Central memory CD4-positive, alpha-beta T cell (primary cell): Measurements from ENCODE around the gene PRPSAP2.

Source experiments
- DNase-seq: peaks from one replicate; pipeline ENCODE4 v3.0.0; 2022

Gene PRPSAP2

DNA sequence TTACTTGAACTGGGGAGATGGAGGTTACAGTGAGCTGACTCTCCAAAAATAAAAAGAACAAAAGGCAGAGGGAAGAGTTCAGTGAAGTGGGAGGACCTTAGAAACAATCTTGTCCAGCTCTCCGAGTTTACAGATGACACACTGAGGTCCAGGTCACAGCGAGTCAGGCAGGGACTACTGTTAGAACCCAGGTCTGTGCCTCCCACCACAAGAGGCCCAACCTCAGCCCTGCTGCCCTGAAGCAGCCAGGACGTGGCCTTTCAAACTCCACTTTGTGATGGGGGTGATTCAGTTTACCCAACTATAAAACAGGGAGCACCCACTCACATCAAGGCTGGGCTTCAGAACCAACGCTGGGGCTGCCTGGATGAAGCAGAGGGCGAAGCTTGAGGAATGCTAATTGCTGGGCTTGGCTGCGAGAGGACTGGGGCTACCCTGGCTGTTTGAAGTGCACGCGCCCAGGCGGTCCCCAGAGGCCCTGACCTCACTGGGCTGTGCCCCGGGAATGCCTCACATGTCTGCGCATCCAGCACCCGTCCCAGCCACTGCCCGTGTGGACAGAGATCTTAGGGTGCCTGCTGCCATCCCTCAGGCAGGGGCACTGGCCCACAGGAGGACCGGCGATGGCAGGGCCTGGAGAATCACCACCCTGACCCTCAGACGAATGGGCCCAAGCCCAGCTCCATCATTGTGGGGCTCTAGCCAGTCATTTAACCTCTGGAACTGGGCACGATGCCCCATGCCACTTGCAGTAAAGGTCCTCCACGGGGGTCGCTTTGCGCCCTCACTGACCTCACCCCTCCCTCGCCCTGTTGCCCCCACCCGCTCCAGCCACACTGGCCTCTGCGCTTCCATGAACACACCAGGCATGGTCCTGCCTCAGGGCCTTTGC is 105.4 kb downstream of the PRPSAP2 start:
- no peak for DNase-seq

DNA sequence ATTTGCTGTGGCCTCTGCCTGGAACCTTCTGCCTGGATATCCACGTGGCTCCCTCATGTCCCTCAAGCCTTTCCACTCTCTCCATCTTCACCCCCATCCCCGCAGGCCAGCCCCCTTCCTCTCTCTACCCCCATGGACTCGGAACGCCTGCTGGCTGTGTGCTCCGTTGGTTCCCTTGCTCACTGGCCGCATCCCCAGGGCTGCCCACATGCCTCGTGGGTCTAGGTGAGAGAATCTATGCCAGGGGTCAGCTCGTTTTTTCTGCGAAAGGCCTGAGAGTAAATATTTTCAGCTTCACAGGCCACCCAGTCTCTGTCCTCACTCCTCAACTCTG is 106.1 kb downstream of the PRPSAP2 start:
- DNase-seq: no peak

DNA sequence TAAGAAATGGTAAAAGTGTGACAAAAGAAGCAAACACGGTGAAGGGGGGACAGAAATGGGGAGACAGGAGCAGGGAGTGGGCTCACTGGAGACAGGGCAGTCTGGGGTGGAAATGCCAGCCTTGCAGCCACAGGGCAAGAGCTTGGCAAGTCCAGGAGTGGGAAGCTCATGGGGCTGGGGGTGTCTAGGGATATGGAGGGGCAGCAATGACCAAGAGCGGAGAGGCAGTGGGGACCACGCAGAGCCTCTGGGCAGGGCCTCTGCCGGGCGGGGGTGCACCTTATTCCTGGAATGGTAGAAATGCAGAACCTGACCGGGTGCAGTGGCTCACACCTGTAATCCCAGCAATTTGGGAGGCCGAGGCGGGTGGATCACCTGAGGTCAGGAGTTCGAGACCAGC is 106.6 kb downstream of the PRPSAP2 start:
- DNase-seq: no peak

DNA sequence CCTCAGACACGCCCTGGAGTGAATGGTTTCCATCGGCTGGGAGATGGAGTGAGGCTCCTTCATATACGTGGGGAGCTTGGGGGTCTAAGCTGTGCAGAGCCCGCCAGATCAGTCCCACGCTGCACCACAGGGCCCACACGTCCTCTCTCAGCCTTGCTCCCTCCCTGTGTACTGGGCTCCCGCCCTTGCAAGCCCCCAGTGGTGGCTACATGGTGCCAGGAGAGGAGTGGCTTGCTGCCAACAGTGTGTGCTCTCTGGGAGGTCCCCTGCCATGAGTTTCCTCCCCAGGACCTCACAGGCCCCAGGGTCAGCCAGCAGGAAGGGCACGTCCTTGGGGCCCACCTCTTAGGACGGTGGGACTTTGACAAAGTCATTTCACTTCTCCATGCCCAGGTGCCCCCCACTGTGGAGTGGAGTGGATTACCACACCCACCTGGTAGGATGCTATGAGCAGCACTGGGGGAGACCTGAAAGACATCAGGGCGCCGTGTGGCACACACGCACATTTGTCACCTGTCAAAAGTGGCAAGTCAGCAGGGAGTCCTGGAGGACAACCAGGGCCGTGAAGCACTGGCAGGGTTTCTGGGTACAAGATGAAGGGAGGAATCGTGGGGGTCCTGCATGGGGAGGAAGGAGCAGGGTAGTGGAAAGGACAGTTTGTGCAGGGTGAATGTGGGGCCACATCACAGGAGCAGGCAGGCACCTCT is 107.8 kb downstream of the PRPSAP2 start:
- DNase-seq: no peak

DNA sequence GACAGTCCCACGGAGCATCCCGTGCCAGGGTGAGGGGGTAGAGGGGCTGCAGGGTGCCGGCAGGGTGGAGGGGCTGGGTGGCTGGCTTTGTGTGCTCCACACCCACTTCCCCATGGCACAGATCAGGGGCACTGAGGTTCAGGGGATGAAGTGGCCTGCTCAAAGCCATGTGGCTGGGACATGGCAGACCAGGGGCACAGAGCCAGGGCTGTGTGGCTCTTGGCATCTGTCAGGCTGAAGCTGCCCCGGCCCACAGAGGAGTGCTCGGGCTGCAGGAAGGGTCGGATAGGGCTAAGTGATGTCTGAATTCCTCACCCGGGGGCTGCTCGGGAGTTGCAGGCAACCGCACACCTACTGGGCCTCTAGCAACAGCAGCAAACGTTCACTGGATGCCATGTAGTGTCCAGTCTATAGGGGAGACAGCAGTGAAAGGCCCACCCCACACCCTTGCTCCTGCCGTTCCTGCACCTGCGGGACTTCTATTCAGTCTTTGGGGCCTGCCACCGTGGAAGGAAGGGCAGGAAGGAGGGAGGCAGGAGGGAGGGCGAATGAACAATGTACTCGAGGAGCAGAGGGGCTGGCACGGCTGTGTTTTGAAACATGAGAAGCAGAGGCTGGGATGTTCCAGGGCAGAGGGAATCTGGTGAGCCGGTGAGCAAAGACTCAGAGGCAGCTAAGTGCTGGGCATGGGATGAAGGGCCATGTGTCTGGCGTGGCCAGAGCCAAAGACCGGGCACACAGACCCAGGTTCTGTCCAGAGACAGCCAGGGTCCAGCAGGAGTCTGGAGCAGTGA is 109.1 kb downstream of the PRPSAP2 start:
- no peak for DNase-seq

DNA sequence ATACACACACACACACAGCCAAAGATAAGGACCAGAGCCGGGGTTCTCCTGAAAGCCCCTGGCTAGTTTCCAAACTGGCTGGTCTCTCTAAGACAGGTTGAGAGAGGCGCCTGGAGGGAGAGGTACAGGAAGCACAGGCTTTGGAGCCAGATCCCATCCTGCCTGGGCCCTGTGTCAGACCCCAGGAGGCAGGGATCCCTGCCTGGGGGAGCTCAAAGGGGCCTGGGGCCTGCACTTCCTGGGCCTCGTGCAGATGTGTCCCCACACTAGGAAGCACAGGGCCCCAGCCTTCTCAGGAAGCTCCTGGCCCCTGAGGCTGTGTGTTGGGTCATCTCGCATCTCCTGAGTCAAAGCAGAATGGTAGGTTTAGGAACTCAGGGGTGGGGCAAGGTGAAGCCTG is 110.0 kb downstream of the PRPSAP2 start:
- DNase-seq: no peak

DNA sequence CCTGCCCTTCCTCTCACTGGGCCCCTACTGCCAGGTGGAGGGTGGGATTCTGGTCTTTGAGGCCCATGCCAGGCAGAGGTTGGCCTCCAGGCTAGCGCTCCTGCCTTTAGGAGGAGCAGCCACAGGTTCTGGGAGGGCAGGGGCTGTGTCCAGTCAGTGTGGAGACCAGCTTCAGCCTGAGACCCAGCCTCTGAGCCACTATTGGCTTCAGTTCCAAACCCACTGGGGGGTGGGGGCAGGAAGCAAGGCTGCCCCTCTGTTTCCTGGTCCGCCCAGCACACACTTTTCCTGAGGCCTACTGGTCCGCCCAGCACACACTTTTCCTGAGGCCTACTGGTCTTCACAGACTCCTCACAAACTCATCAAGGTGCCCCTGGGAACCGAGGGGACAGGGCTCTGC is 110.4 kb downstream of the PRPSAP2 start:
- no peak for DNase-seq

DNA sequence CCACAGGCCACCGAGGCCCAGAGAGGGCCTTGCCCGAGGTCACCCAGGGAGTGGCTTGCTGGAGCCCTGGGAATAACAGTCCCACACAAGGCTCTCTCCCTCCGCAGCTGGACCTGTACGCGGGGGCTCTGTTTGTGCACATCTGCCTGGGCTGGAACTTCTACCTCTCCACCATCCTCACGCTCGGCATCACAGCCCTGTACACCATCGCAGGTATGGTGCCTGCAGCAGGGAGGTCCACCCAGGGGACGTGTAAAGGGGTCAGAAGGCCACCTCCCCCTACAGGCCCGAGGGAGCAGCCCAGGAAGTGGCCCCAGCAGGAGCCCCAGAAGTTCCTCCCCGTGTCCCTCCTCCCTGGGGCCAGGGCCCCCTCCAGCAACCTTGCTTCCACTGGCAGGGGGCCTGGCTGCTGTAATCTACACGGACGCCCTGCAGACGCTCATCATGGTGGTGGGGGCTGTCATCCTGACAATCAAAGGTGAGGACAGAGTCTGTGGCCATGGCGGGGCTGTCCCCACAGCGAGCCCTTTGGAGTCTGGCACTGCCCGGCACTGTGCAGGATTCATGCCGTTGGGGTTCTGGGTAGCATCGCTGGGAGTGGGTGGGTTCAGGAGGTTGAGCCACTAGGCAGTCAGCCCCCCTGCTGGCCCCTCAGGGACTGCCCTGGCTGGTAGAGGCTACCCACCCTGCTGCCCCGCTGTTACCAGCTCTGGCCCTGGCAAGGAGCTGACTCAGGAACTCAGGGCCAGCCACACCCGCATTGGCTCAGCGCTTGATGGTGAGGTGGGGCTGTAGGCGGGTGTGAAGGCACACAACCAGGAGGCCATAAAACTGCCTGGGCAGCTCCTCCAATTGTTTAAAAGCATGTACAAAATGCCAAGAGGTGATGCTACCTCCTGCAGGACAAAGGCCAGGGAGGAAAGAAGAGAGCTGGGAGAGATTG is 111.3 kb downstream of the PRPSAP2 start:
- DNase-seq: no peak

DNA sequence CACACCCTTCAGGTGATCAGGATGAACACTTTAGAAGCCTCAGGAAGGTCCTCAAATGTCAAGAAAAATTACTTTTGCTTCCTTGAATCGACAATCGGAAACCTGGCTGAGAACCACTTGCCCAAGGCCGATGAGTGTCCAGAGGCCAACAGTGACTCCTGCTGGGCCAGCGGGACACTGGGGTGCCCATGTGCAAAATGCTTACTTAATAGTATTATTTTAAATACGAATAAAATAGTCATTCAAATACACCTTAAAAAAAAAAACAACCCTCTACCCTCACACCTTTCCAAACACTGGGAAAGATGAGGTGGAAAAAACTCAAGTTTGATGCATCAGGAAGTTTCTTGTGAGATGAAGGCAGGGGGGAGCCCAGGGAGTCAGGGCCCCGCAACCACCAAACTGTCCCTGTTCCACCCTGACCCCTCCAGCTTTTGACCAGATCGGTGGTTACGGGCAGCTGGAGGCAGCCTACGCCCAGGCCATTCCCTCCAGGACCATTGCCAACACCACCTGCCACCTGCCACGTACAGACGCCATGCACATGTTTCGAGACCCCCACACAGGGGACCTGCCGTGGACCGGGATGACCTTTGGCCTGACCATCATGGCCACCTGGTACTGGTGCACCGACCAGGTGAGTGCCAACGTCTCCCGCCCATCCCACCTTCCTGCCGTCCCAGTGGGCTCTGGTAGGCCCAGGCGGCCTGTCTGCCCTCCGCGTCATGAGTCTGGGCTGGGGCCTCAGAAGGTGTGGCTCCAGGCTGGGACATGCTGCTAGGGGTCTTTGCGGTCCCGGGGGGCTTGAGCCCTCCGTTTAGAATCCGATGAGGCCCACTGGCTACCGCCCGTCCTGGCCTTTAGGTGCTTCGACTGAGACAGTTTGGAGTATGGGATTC is 112.9 kb downstream of the PRPSAP2 start:
- DNase-seq: no peak

DNA sequence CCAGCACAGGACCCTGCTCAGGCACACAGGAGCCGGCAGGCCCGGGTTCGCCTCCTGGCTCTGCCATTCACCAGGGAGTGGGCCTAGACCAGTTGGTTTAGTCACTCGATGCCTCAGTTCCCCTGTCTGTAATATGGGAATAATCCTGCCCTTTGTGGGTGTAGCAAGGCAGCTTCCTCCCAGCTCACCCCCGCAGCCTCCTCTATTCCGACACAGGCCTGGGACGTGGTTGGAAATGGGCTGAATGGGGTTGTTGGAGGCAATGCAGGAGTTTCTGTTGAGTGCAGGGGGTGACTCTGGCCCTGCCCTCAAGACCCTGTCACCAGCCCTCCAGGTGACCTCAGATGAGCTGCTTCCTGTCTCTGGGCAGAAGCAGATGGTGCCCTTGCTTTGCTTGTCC is 113.9 kb downstream of the PRPSAP2 start:
- DNase-seq: no peak

DNA sequence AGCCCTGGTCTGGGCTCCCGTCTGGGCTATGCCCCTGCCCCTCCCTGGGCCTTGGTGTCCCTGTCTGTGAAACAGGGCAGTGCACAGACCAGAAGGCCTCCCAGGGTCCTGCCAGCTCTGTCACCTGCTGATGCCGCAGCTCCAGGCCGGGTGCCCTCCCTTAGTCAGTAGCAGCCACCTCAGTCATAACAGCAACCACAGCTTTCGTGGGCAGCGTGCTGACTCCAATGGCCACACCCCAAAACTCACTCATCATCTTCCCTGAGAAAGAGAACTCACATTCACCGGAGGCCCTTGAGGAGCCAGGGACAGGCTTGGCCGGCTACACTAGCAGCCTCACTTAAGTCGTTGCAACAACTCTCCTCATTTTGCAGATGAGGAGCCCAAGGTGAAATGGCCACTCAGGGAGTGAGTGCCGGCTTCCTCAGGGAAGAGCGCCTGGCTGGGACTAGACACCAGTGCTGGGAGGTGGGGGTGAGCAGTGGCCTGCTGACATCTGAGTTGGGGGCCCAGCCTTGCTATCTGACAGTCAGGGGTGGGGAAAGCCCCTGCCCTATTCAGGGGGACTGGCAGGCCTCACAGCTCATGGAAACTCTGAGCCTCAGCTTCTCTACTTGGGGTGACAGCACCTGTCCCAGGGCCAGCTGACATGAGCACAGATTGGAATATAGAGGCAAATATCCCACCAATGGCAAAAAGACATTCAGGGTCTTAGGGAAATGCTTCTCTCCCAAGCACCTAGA is 116.6 kb downstream of the PRPSAP2 start:
- DNase-seq: no peak

DNA sequence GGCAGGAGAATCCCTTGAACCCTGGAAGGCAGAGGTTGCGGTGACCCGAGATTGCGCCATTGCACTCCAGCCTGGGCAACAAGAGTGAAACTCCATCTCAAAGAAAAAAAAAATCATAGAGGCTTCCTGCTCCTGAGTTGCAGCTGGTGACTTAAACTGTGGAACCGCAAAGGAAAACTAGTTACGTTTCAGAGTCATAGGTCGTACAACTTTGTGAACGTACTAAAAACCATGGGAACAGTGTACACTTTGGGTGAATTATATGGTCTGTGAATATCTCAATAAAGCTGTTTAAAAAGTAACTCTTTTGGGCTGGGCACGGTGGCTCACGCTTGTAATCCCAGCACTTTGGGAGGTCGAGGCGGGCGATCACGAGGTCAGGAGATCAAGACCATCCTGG is 117.7 kb downstream of the PRPSAP2 start:
- DNase-seq: no peak

DNA sequence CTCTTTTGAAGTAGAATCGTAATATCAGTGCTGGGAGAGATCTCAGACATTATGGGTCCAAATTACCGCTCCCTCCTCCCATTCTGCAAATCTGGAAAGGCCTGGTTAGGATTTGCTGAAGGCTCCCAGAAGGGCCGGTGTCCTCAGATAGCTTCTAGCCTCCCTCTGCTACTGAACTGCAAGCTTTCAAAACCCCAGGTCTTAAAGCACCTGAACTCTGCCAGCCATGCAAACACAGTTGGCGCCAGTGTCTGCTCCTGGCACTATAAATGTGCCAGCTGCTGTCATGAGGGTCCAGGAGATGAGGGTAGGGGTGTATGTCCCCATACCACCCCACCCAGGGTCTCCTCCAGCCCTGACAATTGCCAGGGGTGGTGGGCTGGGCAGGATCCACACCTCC is 118.3 kb downstream of the PRPSAP2 start:
- DNase-seq: no peak

DNA sequence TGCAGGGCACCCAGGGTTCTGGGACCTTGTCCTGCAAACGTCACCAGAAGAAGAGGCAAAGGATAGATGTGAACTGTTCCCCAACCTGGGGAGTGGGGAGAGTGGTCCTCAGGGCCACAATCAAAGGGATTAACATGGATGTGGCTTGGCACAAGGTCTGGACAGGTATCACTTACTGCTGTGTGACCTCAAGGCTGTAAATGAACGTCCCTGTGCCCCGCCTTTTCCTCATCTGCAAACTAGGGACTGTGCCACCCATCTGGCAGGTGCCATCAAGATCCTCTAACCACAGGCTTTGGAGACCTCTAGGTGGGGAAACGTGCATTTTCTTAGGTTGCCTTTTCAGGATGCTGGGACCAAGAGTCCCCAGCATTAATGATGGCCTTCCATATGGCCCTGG is 119.1 kb downstream of the PRPSAP2 start:
- DNase-seq: no peak

DNA sequence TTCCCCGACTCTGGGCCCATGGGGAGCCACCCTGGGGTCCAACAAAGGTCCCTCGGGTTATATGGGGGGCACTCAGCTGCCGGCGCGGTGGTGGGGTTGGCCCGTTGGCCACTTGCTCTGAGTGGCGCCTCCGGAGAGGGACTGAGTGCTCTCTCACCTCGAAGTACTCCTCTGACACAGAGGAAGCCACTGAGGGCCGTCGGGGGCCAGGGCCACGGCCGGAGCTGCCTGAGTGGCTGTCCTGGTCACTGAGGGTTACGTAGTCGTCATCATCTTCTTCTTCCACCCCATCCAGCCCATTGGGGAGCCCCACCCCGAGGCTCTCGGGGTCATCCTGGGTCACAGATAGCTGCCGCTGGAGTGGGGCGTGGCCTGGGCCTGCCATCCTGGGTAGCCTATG is 119.7 kb downstream of the PRPSAP2 start:
- DNase-seq: no peak

DNA sequence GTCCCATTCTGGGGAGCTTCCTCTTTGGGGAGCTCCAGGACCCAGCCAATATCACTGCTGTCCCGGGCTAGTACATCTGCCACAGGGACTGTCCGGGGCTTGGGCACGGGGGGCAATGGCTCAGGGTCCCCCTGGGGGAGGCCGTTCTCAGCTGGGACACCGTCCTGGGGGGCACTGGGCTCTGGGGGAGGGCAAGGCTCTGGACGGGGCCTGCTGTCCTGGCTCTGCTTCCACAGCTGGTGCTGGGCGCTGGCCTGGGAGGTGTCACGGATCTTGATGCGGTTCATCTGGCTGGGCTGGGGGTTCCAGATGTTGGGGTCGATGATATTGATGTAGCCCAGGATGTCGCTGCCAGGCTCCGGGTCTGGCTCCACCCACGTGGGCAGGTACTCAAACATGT is 120.1 kb downstream of the PRPSAP2 start:
- no peak for DNase-seq

DNA sequence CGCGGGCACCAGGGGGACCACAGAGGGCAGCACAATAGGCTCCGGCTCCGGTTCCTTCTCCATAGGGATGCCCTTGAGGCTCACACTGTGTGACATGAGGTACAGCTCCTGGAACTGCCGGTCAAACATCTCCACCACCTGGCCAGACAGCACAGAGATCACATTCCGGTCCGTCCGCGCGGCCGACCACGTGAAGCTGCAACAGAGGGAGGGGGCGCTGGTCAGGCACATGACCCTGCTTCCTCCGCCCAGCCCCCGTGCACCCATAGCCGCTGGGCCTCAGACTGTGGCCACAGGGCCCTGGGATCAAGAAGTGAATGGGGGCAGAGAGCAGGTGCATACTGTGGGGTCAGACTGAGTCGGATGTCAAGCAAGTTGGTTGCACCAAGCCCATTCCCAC is 120.7 kb downstream of the PRPSAP2 start:
- DNase-seq: no peak
